Endothelial cell of umbilical vein (primary cell): ENCODE measurements around the gene ZNF385D.

Experiments used
- GATA2 ChIP-seq: IDR thresholded peaks from 2 replicates; pipeline ENCODE4 v1.7.0; 2011; ENCODE audit warnings: low read depth, mild to moderate bottlenecking, moderate library complexity, mixed read lengths, low read length; ENCODE audit not compliant: insufficient read length, insufficient read depth
- POLR2A ChIP-seq: IDR thresholded peaks from 2 replicates; pipeline ENCODE4 v1.6.1; 2012; ENCODE audit warnings: low read depth, mild to moderate bottlenecking, control low read depth, low read length
- POLR2AphosphoS5 ChIP-seq: IDR thresholded peaks from 2 replicates; pipeline ENCODE4 v1.6.1; 2012; ENCODE audit warnings: low read depth, mild to moderate bottlenecking, control low read depth, low read length, moderate library complexity; ENCODE audit not compliant: insufficient read depth
- TF ChIP-seq, protein P1 (sequence below), 2 donors: IDR thresholded peaks; 1 replicate in 1 of 2; 2 replicates in 1 of 2; pipeline ENCODE4 v1.5.1; 2011; ENCODE audit warnings: low read length in 2 of 2, mild to moderate bottlenecking in 2 of 2, moderate library complexity in 2 of 2, control low read depth in 1 of 2, inconsistent platforms in 1 of 2, low read depth in 1 of 2; ENCODE audit not compliant: insufficient read depth in 1 of 2; ENCODE audit errors: extremely low read depth in 1 of 2
- TF ChIP-seq, protein P2 (sequence below): IDR thresholded peaks from 2 replicates; pipeline ENCODE4 v1.6.1; 2011; ENCODE audit not compliant: insufficient read depth, insufficient read length

DNA sequence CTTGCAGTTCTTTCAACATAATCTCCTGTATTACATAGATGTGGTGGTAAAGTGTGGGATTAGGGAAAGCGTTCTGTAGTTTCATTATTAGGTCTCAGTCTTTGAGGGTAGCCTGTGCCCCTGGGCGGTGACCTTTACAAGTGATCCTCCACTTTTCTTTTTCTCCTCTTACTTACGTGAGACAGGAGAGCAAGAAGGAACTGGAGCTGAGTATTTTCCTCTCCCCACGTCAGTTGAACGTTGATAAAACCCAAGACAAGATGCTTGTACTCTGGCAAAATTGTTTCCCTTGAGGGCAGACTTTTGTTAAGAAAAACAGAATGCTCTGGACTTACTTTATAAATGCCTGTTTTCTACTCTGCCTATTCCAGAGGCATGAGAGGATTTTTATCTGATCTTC, 378.7 kb downstream of the ZNF385D start:
- TF ChIP-seq POLR2A (no peak), POLR2AphosphoS5 (no peak), GATA2 (no peak)
- TF ChIP-seq, protein P1, sequence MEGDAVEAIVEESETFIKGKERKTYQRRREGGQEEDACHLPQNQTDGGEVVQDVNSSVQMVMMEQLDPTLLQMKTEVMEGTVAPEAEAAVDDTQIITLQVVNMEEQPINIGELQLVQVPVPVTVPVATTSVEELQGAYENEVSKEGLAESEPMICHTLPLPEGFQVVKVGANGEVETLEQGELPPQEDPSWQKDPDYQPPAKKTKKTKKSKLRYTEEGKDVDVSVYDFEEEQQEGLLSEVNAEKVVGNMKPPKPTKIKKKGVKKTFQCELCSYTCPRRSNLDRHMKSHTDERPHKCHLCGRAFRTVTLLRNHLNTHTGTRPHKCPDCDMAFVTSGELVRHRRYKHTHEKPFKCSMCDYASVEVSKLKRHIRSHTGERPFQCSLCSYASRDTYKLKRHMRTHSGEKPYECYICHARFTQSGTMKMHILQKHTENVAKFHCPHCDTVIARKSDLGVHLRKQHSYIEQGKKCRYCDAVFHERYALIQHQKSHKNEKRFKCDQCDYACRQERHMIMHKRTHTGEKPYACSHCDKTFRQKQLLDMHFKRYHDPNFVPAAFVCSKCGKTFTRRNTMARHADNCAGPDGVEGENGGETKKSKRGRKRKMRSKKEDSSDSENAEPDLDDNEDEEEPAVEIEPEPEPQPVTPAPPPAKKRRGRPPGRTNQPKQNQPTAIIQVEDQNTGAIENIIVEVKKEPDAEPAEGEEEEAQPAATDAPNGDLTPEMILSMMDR (IDR thresholded peaks at IDR 0.05; ENCODE audit: extremely low read depth in 1 of 2, insufficient read depth in 1 of 2, low read depth in 1 of 2, low read length in 2 of 2): no peak
- TF ChIP-seq, protein P2, sequence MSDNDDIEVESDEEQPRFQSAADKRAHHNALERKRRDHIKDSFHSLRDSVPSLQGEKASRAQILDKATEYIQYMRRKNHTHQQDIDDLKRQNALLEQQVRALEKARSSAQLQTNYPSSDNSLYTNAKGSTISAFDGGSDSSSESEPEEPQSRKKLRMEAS: no peak
